ENCODE results near the gene ZNF438. TPM values are rescaled to one million over a fixed set of nuclear protein-coding genes. Genes with fewer than 3 reads are reported as not detected.

The ZNF438 gene
- total and polyA plus RNA-seq, 2 of the 8 experiments (the other 6 are each of a cell fraction or from before 2014, with no cell fraction given): 0.95 to 1.7 TPM

DNA sequence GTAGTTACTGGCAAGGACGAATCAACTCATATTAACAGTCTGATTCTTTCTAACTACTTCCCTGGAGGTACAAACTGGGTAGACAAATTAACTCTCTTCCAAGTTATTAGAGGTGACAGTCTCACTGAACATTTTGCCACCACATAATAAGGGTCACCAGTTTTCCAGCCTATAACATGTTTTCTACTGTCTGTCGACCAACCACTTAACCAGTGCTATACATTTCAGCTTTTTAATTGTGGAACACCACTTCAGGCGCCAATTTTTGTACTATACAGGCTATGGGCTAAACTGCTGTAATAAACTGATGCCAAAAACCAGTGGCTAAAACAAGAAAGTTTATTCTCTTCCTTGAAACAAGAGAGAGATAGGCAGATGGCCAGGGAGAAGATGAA is 13.3 kb downstream of the ZNF438 start (continued):
- TF ChIP-seq, protein P1, sequence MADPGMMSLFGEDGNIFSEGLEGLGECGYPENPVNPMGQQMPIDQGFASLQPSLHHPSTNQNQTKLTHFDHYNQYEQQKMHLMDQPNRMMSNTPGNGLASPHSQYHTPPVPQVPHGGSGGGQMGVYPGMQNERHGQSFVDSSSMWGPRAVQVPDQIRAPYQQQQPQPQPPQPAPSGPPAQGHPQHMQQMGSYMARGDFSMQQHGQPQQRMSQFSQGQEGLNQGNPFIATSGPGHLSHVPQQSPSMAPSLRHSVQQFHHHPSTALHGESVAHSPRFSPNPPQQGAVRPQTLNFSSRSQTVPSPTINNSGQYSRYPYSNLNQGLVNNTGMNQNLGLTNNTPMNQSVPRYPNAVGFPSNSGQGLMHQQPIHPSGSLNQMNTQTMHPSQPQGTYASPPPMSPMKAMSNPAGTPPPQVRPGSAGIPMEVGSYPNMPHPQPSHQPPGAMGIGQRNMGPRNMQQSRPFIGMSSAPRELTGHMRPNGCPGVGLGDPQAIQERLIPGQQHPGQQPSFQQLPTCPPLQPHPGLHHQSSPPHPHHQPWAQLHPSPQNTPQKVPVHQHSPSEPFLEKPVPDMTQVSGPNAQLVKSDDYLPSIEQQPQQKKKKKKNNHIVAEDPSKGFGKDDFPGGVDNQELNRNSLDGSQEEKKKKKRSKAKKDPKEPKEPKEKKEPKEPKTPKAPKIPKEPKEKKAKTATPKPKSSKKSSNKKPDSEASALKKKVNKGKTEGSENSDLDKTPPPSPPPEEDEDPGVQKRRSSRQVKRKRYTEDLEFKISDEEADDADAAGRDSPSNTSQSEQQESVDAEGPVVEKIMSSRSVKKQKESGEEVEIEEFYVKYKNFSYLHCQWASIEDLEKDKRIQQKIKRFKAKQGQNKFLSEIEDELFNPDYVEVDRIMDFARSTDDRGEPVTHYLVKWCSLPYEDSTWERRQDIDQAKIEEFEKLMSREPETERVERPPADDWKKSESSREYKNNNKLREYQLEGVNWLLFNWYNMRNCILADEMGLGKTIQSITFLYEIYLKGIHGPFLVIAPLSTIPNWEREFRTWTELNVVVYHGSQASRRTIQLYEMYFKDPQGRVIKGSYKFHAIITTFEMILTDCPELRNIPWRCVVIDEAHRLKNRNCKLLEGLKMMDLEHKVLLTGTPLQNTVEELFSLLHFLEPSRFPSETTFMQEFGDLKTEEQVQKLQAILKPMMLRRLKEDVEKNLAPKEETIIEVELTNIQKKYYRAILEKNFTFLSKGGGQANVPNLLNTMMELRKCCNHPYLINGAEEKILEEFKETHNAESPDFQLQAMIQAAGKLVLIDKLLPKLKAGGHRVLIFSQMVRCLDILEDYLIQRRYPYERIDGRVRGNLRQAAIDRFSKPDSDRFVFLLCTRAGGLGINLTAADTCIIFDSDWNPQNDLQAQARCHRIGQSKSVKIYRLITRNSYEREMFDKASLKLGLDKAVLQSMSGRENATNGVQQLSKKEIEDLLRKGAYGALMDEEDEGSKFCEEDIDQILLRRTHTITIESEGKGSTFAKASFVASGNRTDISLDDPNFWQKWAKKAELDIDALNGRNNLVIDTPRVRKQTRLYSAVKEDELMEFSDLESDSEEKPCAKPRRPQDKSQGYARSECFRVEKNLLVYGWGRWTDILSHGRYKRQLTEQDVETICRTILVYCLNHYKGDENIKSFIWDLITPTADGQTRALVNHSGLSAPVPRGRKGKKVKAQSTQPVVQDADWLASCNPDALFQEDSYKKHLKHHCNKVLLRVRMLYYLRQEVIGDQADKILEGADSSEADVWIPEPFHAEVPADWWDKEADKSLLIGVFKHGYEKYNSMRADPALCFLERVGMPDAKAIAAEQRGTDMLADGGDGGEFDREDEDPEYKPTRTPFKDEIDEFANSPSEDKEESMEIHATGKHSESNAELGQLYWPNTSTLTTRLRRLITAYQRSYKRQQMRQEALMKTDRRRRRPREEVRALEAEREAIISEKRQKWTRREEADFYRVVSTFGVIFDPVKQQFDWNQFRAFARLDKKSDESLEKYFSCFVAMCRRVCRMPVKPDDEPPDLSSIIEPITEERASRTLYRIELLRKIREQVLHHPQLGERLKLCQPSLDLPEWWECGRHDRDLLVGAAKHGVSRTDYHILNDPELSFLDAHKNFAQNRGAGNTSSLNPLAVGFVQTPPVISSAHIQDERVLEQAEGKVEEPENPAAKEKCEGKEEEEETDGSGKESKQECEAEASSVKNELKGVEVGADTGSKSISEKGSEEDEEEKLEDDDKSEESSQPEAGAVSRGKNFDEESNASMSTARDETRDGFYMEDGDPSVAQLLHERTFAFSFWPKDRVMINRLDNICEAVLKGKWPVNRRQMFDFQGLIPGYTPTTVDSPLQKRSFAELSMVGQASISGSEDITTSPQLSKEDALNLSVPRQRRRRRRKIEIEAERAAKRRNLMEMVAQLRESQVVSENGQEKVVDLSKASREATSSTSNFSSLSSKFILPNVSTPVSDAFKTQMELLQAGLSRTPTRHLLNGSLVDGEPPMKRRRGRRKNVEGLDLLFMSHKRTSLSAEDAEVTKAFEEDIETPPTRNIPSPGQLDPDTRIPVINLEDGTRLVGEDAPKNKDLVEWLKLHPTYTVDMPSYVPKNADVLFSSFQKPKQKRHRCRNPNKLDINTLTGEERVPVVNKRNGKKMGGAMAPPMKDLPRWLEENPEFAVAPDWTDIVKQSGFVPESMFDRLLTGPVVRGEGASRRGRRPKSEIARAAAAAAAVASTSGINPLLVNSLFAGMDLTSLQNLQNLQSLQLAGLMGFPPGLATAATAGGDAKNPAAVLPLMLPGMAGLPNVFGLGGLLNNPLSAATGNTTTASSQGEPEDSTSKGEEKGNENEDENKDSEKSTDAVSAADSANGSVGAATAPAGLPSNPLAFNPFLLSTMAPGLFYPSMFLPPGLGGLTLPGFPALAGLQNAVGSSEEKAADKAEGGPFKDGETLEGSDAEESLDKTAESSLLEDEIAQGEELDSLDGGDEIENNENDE (IDR thresholded peaks at IDR 0.05; ENCODE audit: insufficient replicate concordance, low read length): no peak
- no peak for TF ChIP-seq BCL11A (IDR thresholded peaks at IDR 0.05; ENCODE audit: low read depth in 2 of 2, low read length in 2 of 2)
- no peak for TF ChIP-seq CEBPB (IDR thresholded peaks at IDR 0.05; ENCODE audit: low read depth, low read length)
- TF ChIP-seq, protein P2, sequence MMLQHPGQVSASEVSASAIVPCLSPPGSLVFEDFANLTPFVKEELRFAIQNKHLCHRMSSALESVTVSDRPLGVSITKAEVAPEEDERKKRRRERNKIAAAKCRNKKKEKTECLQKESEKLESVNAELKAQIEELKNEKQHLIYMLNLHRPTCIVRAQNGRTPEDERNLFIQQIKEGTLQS (IDR thresholded peaks at IDR 0.05; ENCODE audit: insufficient read depth, low read depth, low read length): no peak
- no peak for TF ChIP-seq CBX8 (IDR thresholded peaks at IDR 0.05; ENCODE audit: borderline replicate concordance, low read depth, low read length)
- TF ChIP-seq GABPA (IDR thresholded peaks at IDR 0.05; ENCODE audit: borderline replicate concordance, insufficient read depth, low read length): no peak
- no peak for TF ChIP-seq CHD2 (IDR thresholded peaks at IDR 0.05; ENCODE audit: low read length)
- TF ChIP-seq RNF2 (IDR thresholded peaks at IDR 0.05; ENCODE audit: borderline replicate concordance, low read depth, low read length, missing control alignments, poor library complexity, severe bottlenecking): no peak
- TF ChIP-seq SUZ12 (IDR thresholded peaks at IDR 0.05; ENCODE audit: low read length): no peak
- TF ChIP-seq SRF (IDR thresholded peaks at IDR 0.05; ENCODE audit: low read depth, low read length): no peak
- TF ChIP-seq PHF8 (conservative IDR thresholded peaks at IDR 0.05; ENCODE audit: low read depth, low read length): no peak
